ENCODE data around the gene FBN1. TPM values are rescaled to one million over a fixed set of nuclear protein-coding genes. Genes with fewer than 3 reads are reported as not detected.

The FBN1 gene
- total and polyA plus RNA-seq, 2 donors (not counting 3 experiments of a cell fraction or from before 2014, with no cell fraction given) = 107 to 111 TPM

DNA sequence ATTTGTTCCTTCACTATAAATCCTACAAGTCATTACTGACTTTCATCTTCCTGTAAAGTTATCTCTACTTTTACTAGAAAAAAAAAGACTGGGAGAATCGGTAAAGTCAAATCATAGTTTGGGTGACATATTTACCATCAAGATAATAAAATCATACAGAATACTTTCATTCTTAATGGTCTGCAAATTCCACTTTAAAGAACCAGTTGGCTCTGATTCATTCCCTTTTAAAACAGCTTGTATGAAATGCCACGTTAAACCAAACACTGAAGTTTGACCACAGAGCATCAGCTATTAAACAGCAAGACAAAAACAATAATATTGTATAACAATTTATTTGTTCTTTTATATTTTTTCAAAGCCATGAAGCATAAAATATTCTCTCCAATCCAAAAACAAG is 100.7 kb downstream of the FBN1 start:
- no peak overlapping the region for H3K4me3 ChIP-seq (replicated peaks in 1 of 3; ENCODE audit: insufficient read depth in 1 of 3, low read depth in 1 of 3, low read length in 3 of 3)
- no TSS peak for BruUV-seq (replicated peaks)
- no peaks in the 10 kb centered on the region for H3K9me3 ChIP-seq (replicated peaks; ENCODE audit: control insufficient read depth, insufficient read depth, low read length)
- H3K79me2 ChIP-seq (ENCODE audit: control insufficient read depth, insufficient read depth, low read length) = no peaks in the 10 kb centered on the region
- no peaks in the 10 kb centered on the region for H3K36me3 ChIP-seq (ENCODE audit: control insufficient read depth in 2 of 2, extremely low read depth in 1 of 2, insufficient read depth in 2 of 2, low read length in 2 of 2)
- no peak overlapping the region for H2AFZ ChIP-seq (ENCODE audit: low read depth, low read length)
- DNase-seq (ENCODE audit: low read depth, low spot score) (no peak), FAIRE-seq (no peak)
- ChIA-PET POLR2A (no interaction called here), CTCF (interaction anchor here (1.0 kb wide), 1 partner anchor 37 kb away, joined by 3 read pairs; no protein-coding TSS in a partner anchor)
- H3K9ac ChIP-seq (replicated peaks; ENCODE audit: extremely low read depth, insufficient read depth, low read length) = no peak overlapping the region
- H3K4me2 ChIP-seq (ENCODE audit: insufficient read depth, low read length) = no peak overlapping the region
- peaks cover 12% of the 10 kb centered on the region for H3K4me1 ChIP-seq (ENCODE audit: control insufficient read depth, extremely low read depth, insufficient read depth, low read length)
- H3K27me3 ChIP-seq (ENCODE audit: control insufficient read depth in 2 of 2, insufficient read depth in 2 of 2, low read length in 2 of 2) = no peaks in the 10 kb centered on the region
- no peaks in the 10 kb centered on the region for H4K20me1 ChIP-seq (replicated peaks; ENCODE audit: control insufficient read depth, extremely low read depth, insufficient read depth, low read length)
- TF ChIP-seq, protein P1, sequence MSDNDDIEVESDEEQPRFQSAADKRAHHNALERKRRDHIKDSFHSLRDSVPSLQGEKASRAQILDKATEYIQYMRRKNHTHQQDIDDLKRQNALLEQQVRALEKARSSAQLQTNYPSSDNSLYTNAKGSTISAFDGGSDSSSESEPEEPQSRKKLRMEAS (IDR thresholded peaks at IDR 0.05; ENCODE audit: insufficient read depth, insufficient read length) = no peak
- TF ChIP-seq, protein P2, sequence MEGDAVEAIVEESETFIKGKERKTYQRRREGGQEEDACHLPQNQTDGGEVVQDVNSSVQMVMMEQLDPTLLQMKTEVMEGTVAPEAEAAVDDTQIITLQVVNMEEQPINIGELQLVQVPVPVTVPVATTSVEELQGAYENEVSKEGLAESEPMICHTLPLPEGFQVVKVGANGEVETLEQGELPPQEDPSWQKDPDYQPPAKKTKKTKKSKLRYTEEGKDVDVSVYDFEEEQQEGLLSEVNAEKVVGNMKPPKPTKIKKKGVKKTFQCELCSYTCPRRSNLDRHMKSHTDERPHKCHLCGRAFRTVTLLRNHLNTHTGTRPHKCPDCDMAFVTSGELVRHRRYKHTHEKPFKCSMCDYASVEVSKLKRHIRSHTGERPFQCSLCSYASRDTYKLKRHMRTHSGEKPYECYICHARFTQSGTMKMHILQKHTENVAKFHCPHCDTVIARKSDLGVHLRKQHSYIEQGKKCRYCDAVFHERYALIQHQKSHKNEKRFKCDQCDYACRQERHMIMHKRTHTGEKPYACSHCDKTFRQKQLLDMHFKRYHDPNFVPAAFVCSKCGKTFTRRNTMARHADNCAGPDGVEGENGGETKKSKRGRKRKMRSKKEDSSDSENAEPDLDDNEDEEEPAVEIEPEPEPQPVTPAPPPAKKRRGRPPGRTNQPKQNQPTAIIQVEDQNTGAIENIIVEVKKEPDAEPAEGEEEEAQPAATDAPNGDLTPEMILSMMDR (IDR thresholded peaks at IDR 0.05; ENCODE audit: extremely low read depth in 1 of 2, insufficient read depth in 1 of 2, low read depth in 1 of 2, low read length in 2 of 2) = no peak
- TF ChIP-seq POLR2AphosphoS5 (IDR thresholded peaks at IDR 0.05; ENCODE audit: insufficient read depth, low read depth, low read length) = no peak
- no peaks in the 10 kb centered on the region for H3K9me1 ChIP-seq (replicated peaks; ENCODE audit: control insufficient read depth, extremely low read depth, insufficient read depth, low read length)
- intact Hi-C loops (cut with micrococcal nuclease) = no loop called here
- dilution Hi-C loops (cut with MboI; ENCODE audit: extremely low pct_ligation_motif_present, low sequenced_read_pairs) = no loop called here
- H3K27ac ChIP-seq (ENCODE audit: insufficient read depth, low read depth, low read length) = no peak overlapping the region

All from endothelial cell of umbilical vein (primary cell).